Neural cell (in vitro differentiated cells): Measurements from ENCODE around the gene TBX18. TPM values are rescaled to one million over a fixed set of nuclear protein-coding genes. Genes with fewer than 3 reads are reported as not detected.

Source experiments
- H2AFZ ChIP-seq: fragments of 200-600, 300-800 bp; sonication (generic), shearing (Covaris generic); 2 replicates; pipeline ENCODE4 v1.6.0; 2014; ENCODE audit warnings: low read depth, mild to moderate bottlenecking, antibody characterized with exemption, low read length, moderate library complexity
- H3F3A ChIP-seq: fragments of 200-600 bp; shearing (Covaris generic); 2 replicates; pipeline ENCODE4 v1.6.1; 2016; ENCODE audit warnings: mild to moderate bottlenecking, moderate library complexity, mixed read lengths, antibody characterized with exemption, low read length; ENCODE audit not compliant: insufficient read depth, poor library complexity, severe bottlenecking
- H3K27ac ChIP-seq: fragments of 200-600, 300-800 bp; sonication (generic), shearing (Covaris generic); 2 replicates; pipeline ENCODE4 v1.5.1; 2014; ENCODE audit warnings: mild to moderate bottlenecking, low read length, moderate library complexity
- H3K27me3 ChIP-seq: fragments of 300-800, 200-600 bp; sonication (generic), shearing (Covaris generic); 2 replicates; pipeline ENCODE4 v1.6.0; 2014; ENCODE audit warnings: mild to moderate bottlenecking, low read depth, low read length, moderate library complexity; ENCODE audit not compliant: insufficient read depth
- H3K36me3 ChIP-seq: fragments of 300-800, 200-600 bp; sonication (generic), shearing (Covaris generic); 2 replicates; pipeline ENCODE4 v1.5.1; 2014; ENCODE audit warnings: mild to moderate bottlenecking, antibody characterized with exemption, low read length, moderate library complexity; ENCODE audit not compliant: insufficient read depth
- H3K4me2 ChIP-seq: fragments of 300-800, 200-600 bp; sonication (generic), shearing (Covaris generic); 2 replicates; pipeline ENCODE4 v1.6.0; 2014; ENCODE audit warnings: mild to moderate bottlenecking, low read length
- H3K4me3 ChIP-seq: fragments of 300-800, 200-600 bp; sonication (generic), shearing (Covaris generic); 2 replicates; pipeline ENCODE4 v1.5.1; 2014; ENCODE audit warnings: mild to moderate bottlenecking, low read length, moderate library complexity
- H3K79me2 ChIP-seq: fragments of 200-600 bp; shearing (Covaris generic); replicated peaks from 2 replicates; pipeline ENCODE4 v1.6.0; 2014; ENCODE audit warnings: mild to moderate bottlenecking, low read length, moderate library complexity; ENCODE audit not compliant: insufficient read depth
- H3K9ac ChIP-seq: fragments of 300-800, 200-600 bp; sonication (generic), shearing (Covaris generic); 2 replicates; pipeline ENCODE4 v1.6.1; 2016; ENCODE audit warnings: mild to moderate bottlenecking, low read length, mixed read lengths
- H3K9me2 ChIP-seq: fragments of 200-600 bp; shearing (Covaris generic); 2 replicates; pipeline ENCODE4 v1.6.1; 2016; ENCODE audit warnings: mild to moderate bottlenecking, low read length, mixed read lengths; ENCODE audit not compliant: insufficient read depth
- H3K9me3 ChIP-seq: fragments of 200-600, 300-800 bp; sonication (generic), shearing (Covaris generic); 2 replicates; pipeline ENCODE4 v1.6.1; 2016; ENCODE audit warnings: mild to moderate bottlenecking, mixed run types, low read length, moderate library complexity, mixed read lengths
- H4K20me1 ChIP-seq: fragments of 200-600 bp; shearing (Covaris generic); 2 replicates; pipeline ENCODE4 v1.6.1; 2016; ENCODE audit warnings: mild to moderate bottlenecking, mixed run types; ENCODE audit not compliant: insufficient read depth
- CTCF ChIP-seq: fragments of 450-650 bp; IDR thresholded peaks from 2 replicates; pipeline ENCODE4 v1.5.1; 2014; ENCODE audit warnings: antibody characterized with exemption, mild to moderate bottlenecking, moderate library complexity; ENCODE audit not compliant: poor library complexity, severe bottlenecking
- EP300 ChIP-seq: fragments of 450-650 bp; conservative IDR thresholded peaks from 2 replicates; pipeline ENCODE4 v1.6.1; 2014; ENCODE audit warnings: antibody characterized with exemption, mild to moderate bottlenecking, moderate library complexity; ENCODE audit not compliant: poor library complexity, severe bottlenecking
- EZH2 ChIP-seq: fragments of 200-600, 300-800 bp; shearing (Covaris generic), sonication (generic); IDR thresholded peaks from 2 replicates; pipeline ENCODE4 v1.6.1; 2014; ENCODE audit warnings: antibody characterized with exemption, low read length, borderline replicate concordance, mild to moderate bottlenecking; ENCODE audit not compliant: insufficient read depth, poor library complexity, severe bottlenecking
- MXI1 ChIP-seq: fragments of 450-650 bp; conservative IDR thresholded peaks from 2 replicates; pipeline ENCODE4 v1.6.1; 2014; ENCODE audit warnings: antibody characterized with exemption, mild to moderate bottlenecking; ENCODE audit not compliant: poor library complexity, severe bottlenecking
- POLR2AphosphoS5 ChIP-seq: IDR thresholded peaks from 2 replicates; pipeline ENCODE4 v1.6.1; 2012
- RAD21 ChIP-seq: fragments of 450-650 bp; conservative IDR thresholded peaks from 2 replicates; pipeline ENCODE4 v1.6.1; 2014; ENCODE audit warnings: antibody characterized with exemption, mild to moderate bottlenecking, moderate library complexity
- REST ChIP-seq: IDR thresholded peaks from 2 replicates; pipeline ENCODE4 v1.6.1; 2012; ENCODE audit warnings: borderline replicate concordance
- SMC3 ChIP-seq: fragments of 450-650 bp; conservative IDR thresholded peaks from 2 replicates; pipeline ENCODE4 v1.6.1; 2014; ENCODE audit warnings: antibody characterized with exemption, mild to moderate bottlenecking, moderate library complexity; ENCODE audit not compliant: poor library complexity
- TAF1 ChIP-seq: IDR thresholded peaks from 2 replicates; pipeline ENCODE4 v1.6.1; 2012; ENCODE audit warnings: low read depth
- polyA plus RNA-seq: library from polyadenylated mRNA; depleted of rRNA; stranded (reverse); fragments of >200 nt; gene quantifications from 2 replicates; pipeline ENCODE4 v1.2.3, GENCODE V29; 2014

Gene TBX18
- polyA plus RNA-seq, 1 donor from 2014 or later: not detected

- no peak for TF ChIP-seq TAF1
- TF ChIP-seq EZH2: peak; percentile 50
- no peaks in the 10 kb centered on the region for H3K9me3 ChIP-seq
- H3K27ac ChIP-seq: no peak overlapping the region
- H3K36me3 ChIP-seq: no peaks in the 10 kb centered on the region
- no peaks in the 10 kb centered on the region for H3K79me2 ChIP-seq
- no peaks in the 10 kb centered on the region for H3K9me2 ChIP-seq
- H2AFZ ChIP-seq: no peak overlapping the region
- no peak overlapping the region for H3K9ac ChIP-seq
- no peak overlapping the region for H3K4me3 ChIP-seq
- no peaks in the 10 kb centered on the region for H3F3A ChIP-seq
- H3K4me2 ChIP-seq: no peak overlapping the region
- H4K20me1 ChIP-seq: no peaks in the 10 kb centered on the region
- peaks cover 100% of the 10 kb centered on the region for H3K27me3 ChIP-seq
Measured at GRCh38 chr6:84766118-84766798, 1.9 kb upstream of the TBX18 start.

- TF ChIP-seq SMC3: no peak
- TF ChIP-seq POLR2AphosphoS5: no peak
- TF ChIP-seq RAD21: no peak
- TF ChIP-seq REST: no peak
- TF ChIP-seq MXI1: no peak
- TF ChIP-seq EZH2: no peak
- no peaks in the 10 kb centered on the region for H3K9me2 ChIP-seq
- no peaks in the 10 kb centered on the region for H3F3A ChIP-seq
- H3K4me3 ChIP-seq: peak overlapping the region; percentile 57
- no peak overlapping the region for H3K9ac ChIP-seq
- H3K36me3 ChIP-seq: no peaks in the 10 kb centered on the region
- peaks cover 100% of the 10 kb centered on the region for H3K27me3 ChIP-seq
- H3K9me3 ChIP-seq: no peaks in the 10 kb centered on the region
- no peak overlapping the region for H3K27ac ChIP-seq
- H4K20me1 ChIP-seq: no peaks in the 10 kb centered on the region
- H3K79me2 ChIP-seq: no peaks in the 10 kb centered on the region
- H3K4me2 ChIP-seq: no peak overlapping the region
- H2AFZ ChIP-seq: no peak overlapping the region
Measured at GRCh38 chr6:84763886-84764331, 489 bp downstream of the TBX18 start.

GRCh38 chr6:84763003-84763885 is 1.2 kb downstream of the TBX18 start:
- Histone ChIP-seq H3K79me2 (no peaks in the 10 kb centered on the region), H3K27ac (no peak overlapping the region), H3K4me2 (no peak overlapping the region), H3K36me3 (no peaks in the 10 kb centered on the region), H3F3A (no peaks in the 10 kb centered on the region), H3K9me2 (no peaks in the 10 kb centered on the region), H4K20me1 (no peaks in the 10 kb centered on the region), H3K9ac (no peak overlapping the region), H3K4me3 (peak overlapping the region; percentile 57), H3K27me3 (peaks cover 100% of the 10 kb centered on the region), H3K9me3 (no peaks in the 10 kb centered on the region), H2AFZ (no peak overlapping the region)
- TF ChIP-seq SMC3 (no peak), CTCF (no peak), MXI1 (no peak), RAD21 (no peak), REST (no peak), EZH2 (peak; percentile 87), TAF1 (no peak), POLR2AphosphoS5 (no peak), EP300 (no peak)
